Erythroblast (primary cell): Measurements from ENCODE around the gene AMOTL1.

Experiments
- GATA1 ChIP-seq: IDR thresholded peaks from 2 replicates; pipeline ENCODE4 v1.6.1; 2011; ENCODE audit warnings: low read depth, mild to moderate bottlenecking, control low read depth, low read length, moderate library complexity
- POLR2A ChIP-seq: IDR thresholded peaks from 2 replicates; pipeline ENCODE4 v1.6.1; 2011; ENCODE audit warnings: mild to moderate bottlenecking, low read length

GRCh38 chr11:94895971-94896370 lies 127.8 kb downstream of the AMOTL1 start:
- TF ChIP-seq POLR2A (no peak), GATA1 (no peak)
